Putamen (tissue), 1 donor: ENCODE results near the gene KIF26B.
A peak's percentile ranks its signal among the peaks of the same experiment; 100 is the strongest.
"Not testable (repeated sequence)": the region's sequence is repeated elsewhere in the genome, so short reads cannot be mapped to it uniquely, and the experiment has no call there.

Experiments used
- DNase-seq: peaks from one replicate; pipeline ENCODE4 v3.0.0-alpha.2; 2016; ENCODE audit warnings: low spot score

KIF26B gene

DNA sequence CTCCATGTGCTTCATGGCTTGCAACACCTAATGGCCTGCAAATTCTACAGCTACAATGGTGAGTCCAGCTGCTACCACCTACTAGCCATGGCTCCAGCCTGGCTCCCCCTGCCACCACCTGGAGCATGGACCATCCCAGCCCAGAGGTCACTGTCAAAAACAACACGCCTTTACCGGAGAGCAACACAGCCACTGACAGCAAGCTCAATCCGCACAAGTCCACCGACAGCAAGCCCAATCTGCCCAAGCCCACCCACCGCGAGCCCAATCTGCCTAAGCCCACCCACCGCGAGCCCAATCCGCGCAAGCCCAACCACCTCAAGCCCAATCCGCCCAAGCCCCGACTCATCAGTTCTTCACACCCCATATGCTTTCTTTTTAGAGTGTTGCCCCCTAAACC, 128.2 kb downstream of the KIF26B start:
- DNase-seq: no peak

DNA sequence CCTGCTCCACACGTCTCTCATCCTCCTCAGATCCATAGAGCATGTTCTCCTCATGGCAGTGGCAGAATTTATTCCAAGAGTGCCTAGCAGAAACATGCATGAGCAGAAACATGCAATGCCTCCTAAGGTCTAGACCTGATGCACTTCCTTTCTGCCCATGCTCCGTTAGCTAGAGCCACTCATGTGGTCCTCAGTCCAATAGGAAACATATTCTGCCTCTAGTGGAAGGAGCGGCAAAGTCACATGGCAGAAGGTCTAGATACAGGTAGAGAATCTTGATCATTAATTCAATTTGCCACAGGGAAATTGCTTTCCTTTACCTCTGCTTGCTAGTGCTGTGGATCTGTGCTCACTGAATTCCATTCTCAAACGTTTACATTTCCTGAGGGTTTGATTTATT, 130.4 kb downstream of the KIF26B start:
- no peak for DNase-seq

DNA sequence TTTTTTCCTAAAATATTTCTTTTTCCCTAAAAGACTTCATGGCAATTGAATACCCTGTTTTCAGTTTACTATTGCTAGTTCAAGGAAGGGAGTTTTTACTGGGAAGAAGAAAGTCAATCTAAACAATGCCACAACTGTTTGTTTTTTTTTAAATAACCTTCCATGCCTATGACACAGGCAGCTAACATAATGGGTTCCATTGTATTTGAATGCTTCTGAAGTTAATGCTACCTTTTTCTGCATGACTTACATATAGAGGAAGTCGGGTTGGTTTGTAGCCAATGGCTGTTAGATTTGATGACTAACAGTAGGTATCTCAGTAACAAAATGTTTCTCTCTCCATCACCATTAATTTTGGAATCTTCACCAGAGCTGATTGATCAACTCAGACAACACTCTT, 134.0 kb downstream of the KIF26B start:
- DNase-seq: no peak

DNA sequence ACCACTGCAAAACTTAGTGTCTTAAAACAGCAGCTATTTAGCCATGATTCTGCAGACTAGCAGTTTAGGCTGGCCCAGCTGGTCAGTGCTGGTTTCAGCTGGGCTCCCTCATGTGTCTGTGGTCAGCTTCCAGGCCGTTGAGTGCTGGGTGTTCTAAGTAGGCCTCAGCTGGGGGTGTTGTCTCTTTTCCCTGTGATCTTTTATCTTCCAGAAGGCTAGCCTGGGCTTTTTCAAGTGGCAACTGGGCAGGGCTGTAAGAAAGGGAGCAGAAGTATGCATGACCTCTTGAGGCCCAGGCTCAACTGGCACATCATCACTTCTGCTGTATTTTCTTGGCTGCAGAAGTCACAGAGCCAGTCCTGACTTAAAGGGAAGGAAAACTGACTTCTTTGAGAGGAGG, 136.1 kb downstream of the KIF26B start:
- no peak for DNase-seq

DNA sequence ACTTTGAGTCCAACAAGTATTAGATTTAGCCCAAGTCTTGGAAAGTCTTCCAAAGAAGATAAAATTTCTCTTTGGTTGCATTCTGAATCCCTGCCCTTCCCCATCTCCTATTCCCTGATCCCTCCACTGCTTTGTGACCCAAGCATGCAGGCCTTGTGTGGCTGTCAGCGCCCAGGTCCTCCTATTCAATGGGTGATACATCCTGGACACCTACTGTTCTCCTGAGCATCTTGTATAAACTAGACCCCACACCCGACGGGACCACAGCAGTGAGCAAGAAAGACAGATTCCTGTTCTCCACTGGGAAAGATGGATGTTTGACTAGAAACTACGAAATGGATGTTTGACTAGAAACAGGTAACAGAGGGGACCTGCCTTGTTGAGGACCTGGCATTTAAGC, 136.6 kb downstream of the KIF26B start:
- DNase-seq: no peak

DNA sequence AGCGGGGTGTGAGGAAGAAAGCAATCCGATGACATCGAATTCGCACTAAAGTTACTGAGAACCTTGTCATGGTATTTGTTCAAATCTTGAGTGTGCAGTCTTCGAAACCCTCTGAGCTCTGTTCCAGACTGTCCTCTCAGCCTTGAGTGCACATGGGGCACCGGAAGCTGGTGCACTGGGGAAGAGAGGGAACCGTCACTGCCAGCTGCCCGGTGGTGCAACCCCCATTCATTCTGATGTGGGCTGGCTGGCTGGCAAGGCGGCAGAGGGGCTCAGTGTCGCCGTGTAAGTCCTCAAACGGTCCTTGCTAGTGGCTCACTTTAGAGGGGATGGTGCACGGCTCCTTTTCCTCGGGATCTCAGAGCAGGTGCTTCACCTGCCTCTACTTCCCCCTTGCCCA, 137.4 kb downstream of the KIF26B start:
- DNase-seq: no peak

DNA sequence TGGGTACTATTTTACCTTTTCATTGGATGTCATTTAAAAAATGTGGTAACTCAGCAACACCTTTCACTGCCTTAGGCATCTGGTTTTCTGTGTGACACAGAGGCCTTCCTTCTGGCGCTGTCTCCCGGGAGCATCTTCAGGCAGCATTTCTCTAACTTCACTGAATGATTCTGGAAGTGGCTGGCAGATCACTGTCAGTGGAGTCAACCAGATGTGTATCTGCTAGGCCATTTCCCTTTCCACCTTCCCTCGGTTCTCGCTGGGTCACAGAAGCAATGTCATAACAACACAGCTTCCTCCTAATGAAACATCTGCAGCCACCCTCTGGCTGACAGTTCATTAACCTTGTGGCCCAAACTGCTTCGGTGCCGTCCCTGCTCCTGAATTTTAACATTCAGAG, 137.8 kb downstream of the KIF26B start:
- no peak for DNase-seq

DNA sequence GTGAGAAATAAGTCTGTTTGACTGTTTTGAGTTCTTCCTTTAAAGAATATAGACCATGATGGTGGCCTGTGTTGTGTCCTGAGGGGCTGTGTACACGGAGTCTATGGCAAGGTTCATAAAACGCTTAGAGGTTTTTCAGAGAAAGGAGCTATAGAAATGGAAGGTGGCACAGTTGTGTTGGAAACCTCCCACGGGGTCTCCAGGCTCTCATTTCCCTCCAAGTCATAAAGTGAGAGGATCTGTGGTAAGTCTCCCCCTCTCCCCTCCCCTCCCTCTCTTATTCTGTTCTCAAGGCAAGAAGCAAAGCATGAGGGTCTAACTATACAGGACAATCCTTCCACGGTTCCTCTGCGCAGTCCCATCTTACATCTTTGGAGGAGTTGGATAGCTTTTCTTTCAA, 139.2 kb downstream of the KIF26B start:
- DNase-seq: no peak

DNA sequence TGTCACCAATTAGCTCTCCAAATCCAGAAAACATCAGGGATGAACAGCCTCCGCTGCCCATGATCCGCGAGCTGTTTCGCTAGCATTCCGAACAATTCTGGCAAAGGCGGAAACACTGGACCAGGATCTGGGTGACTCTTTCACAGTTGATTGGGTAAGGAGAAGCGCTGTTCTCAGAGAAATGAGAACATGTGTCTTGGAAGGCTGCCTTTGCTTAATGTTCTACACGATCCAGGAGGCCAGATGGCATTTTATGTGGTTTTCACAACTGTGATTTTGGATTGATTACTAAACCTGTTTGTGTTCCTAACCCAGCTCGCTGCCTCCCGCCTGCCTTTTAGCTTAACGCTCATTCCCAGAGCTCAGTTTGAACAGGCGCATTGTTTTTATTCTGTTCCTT, 144.0 kb downstream of the KIF26B start:
- DNase-seq: no peak

DNA sequence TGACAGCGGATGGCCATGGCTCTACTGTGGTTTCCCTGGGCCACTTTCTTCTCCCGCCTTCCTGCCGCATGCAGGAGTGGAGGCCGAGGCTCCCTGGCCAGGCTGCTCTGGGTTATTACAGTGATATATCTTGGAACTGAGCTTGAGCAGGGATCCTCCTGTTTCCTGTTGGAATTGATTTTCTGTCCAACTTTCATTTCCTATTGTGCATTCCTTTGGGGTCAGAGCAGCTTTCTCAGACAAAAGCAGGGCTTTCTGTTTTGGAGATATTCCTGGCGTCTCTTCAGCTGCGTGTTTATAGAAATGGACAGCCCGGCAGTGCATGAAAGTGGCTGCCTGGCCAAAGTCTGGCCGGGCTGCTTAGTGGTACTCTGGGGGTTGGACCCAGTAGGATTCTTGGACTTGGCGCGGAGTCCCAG, 146.4 kb downstream of the KIF26B start:
- no peak for DNase-seq

DNA sequence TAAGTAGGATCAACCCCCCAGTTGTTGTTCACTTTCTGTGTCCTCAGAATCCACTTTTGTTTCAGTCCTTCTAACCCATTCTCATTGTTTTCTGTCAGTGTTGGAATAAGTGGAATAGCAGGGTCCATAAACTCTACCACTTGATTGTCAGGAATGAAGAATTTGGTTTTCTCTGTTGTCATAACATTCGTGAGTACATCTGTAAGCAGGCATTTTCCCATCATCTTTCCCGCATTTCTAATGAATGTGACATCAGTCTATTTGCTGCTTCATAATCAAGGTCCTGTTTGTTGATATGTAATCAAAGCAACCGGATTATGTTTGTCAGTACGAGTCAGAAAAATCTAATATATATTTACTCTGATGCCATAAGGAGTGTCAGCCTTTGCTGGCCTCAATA, 147.1 kb downstream of the KIF26B start:
- DNase-seq: no peak

DNA sequence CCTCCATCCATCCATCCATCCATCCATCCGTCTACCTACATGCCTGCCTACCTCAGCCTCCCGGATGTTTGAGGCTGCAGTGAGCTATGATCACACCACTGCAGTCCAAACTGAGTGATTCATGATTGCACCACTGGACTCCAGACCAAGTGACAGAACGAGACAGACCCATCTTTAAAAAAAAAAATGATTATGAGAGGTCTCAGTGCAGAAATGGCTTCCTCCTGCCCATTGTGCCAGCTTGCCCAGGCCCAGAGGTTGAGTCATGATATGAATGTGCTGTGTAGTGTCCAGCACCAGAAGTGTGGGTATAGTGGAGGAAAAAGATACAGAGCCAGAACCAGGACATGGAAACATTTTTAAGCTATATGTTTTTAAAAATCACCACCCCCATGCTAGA, 149.9 kb downstream of the KIF26B start:
- DNase-seq: no peak

DNA sequence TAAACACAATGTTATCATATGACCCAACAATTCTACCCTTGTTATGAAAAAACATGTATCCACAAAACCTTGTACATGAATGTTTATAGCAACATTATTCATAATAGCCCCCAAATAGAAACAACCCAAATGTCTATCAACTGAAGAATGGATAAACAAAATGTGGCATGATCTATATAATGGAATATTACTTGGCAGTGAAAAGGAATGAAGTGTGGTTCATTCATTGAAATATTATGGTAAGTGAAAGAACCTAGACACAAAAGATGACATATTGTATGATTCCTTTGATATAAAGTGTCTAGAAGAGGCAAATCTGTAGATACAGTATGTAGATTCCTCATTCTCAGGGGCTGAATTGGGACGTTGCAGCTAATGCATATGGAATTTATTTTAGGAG, 151.2 kb downstream of the KIF26B start:
- no peak for DNase-seq

DNA sequence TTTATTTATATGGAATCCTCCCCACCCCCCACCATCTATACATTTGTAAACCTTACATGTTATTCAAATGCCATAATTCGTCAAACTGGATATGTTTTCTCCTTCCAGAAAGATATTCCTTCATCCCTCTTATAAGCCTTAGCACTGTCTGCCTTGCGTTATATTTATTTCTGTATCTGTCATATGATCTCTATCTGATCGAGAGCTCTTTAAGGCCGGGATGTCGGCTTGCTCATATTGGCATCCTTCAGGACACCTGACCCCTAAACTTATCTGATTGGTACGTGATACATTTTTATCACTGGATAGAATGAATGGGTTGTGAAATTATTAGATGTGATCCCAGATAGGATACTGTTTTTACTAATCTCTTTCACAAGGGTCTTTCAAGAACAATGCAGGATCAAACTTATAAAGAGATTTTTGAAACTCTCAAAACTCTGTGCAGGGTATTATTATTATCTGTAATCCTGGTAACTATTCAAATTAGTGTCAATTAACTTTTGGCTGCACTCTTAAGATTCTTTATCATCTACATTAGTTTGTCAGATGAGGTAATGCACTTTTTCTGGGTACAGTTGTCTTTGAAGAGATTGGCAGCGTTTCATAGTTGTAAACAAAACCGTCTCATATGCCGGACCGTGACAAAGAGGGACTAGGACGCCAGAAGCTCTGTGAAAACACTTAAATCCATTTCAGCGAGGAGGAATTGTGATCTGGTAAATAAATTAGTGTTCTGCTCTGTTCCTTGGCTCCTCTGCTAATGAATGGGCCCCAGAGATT, 152.0 kb downstream of the KIF26B start:
- no peak for DNase-seq

DNA sequence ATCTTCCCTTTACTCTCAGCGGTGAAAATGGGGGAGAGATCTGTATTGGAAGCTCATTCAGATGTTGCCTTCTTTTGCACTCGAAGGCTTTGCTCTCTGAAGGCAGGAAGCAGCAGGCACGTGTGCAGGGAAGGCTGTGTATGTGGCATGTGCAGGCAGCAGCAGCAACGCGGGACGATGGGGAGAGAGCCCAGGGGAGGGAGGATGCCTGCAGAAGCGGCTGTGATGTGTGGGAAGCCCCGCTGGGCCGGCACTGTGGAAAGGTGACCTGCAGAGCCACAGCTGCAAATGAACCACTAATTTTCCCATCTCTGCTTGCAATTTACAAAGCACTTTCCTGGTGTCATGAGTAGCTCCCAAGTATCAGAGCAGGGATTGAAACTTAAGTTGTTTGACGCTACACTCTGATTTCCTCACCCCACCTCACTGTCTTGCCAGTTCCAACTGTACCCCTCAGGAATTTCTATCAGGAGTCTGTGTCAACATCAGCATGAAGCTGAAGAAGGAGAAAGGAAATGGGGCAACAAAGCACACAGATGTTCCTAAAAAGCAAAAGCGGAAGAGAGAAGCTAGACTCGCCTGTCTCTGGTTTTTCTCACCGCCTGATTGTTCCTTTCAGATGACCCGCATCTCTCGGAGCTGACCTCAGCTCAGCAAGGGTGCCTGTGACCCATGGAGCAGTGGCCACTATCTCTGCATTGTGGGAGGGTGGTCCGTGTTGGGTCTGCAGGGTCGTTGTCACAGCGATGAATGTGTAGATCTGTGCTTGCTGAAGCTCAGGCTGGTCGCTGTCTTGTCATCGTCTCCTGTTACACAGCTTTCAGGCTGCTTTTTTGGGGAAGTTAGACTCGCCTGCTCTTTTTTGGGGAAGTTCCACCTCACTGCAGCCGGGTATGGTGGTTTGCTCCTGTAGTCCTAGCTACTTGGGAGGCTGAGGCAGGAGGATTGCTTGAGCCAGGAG, 156.1 kb downstream of the KIF26B start:
- peak; percentile 19 for DNase-seq

DNA sequence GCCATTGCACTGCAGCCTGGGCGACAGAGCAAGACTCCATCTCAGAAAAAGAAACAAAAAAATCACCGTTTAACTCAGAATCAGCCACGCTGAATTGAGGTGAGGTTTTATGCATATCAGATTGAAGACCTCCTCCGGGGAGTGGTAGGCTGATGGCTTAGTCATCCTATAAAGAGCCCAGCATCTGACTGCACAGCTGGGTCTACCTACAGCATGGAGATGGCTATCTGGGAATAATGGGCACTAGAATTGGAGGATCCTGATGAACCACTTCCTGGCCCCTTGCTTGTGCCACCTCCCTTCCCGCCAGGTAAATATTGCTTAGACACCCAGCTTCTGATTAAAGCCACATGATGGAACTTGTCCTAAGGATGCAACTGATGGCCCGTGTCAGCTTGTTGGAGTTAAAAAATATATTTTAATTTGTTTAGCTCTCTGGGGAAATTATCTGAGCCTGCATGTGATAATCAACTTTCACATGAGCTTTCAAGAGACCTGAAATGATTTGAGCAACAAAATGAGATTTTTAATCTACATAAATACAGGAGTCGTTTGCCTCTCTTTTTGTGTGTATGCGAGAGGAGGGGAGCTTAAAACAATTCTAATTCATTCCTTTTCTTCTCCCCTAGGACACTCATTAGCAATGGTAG, 157.2 kb downstream of the KIF26B start:
- DNase-seq: no peak

DNA sequence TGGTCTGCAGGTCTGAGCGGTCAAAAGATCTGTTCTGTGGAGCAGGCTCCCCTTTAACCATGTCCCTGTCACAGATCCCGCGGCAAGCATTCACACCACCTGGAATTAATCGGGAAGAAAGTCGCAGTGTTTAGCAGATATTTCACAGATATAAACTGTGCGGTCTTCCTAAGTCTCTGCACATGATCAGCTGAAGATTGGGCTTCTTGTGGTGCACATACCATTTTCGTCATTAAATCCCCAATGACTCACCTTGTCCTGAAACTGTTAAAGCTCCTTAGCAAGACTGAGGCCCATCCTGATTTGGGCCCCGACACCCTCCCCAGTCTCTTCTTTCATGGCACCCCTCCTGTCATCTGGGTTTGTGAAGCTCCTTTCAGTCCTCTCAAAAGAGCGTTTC, 158.8 kb downstream of the KIF26B start:
- no peak for DNase-seq

DNA sequence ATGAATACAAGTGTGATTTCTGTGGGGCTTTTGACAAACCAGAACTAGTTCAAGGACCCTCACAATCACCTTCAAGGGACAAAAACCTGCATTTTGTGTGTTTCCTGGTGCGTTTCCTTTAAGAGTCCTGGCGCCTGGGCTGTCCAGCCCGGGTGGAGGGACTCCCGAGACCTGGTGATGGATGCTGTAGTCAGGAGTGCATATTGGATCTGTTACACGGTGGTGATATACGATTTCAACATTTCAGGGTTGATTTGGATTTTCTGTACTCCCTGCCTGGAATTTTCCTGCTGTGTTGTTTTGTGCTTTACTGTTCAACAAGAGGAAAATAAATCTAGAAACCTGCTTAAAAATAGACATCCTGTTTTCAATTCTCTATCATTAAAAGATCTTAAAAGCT, 162.0 kb downstream of the KIF26B start:
- no peak for DNase-seq

DNA sequence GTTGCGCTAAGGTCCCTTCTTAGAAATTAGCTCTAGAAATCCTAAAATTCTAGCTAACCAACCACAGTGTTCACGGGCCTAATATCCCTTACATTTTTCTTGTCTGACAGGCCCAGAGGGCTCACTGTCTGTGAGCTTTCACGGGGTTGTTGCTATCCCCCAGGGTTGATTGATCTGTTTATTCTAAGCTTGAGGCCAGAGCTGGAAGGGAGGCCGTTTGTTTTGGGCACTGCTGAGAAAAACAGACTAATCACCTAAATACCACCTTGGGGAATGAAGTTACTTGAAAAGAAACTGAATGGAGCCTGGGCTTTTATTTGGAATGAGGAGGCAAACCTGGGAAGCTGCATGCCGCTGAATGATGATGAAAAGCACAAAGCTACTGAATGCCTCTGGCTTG, 162.4 kb downstream of the KIF26B start:
- DNase-seq: no peak

DNA sequence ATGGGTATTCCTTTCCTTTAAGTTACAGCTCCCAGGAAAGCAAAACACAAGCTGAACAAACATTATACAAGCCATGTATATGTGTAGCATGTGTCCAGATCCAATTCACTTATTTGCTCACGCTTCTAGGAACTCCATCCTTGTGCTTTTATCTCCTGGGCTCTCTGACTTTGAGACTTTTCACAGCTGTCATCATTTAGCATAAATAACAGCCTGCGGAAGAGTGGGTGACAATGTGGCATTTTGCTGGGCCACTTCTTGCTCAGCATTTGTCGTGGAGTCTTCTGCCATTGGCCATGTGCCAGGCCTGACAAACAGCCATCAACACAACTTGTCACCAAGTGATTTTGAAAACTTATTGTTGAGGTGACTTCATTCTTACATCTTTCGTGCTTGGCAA, 164.3 kb downstream of the KIF26B start:
- no peak for DNase-seq

DNA sequence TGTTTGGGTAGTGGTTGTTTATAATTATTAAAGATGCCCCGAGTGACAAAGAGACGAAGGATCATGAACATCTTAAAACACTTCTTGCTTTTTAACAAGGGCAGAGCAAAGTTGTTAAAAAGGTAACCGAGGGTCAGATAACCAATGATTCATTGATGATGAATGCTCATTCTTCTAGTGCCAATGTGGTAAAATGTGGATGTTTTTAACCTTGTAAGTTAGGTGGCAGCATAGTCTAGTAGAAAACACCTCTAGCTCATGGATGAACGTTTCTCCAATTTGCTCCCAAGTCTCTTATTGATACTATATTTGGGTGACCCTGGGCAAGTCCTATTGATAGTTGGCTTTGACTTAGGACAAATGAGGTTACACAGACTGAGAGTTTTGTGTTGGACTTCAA, 167.9 kb downstream of the KIF26B start:
- DNase-seq: no peak

DNA sequence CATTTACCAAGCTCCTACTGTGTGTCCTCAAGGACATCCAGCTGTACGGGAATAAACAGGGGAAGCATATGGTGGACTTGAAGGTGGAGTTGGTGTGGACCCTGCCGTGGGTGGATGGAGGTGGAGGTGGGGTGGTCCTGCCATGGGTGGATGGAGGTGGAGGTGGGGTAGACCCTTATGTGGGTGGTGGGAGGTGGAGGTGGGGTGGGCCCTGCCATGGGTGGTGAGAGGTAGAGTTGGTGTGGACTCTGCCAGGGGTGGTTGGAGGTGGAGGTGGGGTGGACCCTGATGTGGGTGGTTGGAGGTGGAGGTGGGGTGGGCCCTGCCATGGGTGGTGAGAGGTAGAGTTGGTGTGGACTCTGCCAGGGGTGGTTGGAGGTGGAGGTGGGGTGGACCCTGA, 169.0 kb downstream of the KIF26B start:
- not testable (repeated sequence) for DNase-seq
